ENCODE data around the gene UCKL1.
"Not testable (repeated sequence)": the region's sequence is repeated elsewhere in the genome, so short reads cannot be mapped to it uniquely, and the experiment has no call there.

UCKL1 gene

GRCh38 chr20:63955827-63956663, at the start of gene UCKL1:
Gene UCKL1 (minus strand): TSS chr20:63956416. CDS start chr20:63956372, 44 bp downstream.
- DNase-seq: no peak

GRCh38 chr20:64005394-64005793, 49.2 kb upstream of the UCKL1 start:
- DNase-seq: no peak

GRCh38 chr20:64003960-64004725, 47.9 kb upstream of the UCKL1 start:
- no peak for DNase-seq

- DNase-seq: no peak
These were observed 45.4 kb upstream of the UCKL1 start for GRCh38 chr20:64001607-64002011.

GRCh38 chr20:64000906-64001305, 44.7 kb upstream of the UCKL1 start:
- no peak for DNase-seq

- DNase-seq: no peak
These were observed 26.7 kb upstream of the UCKL1 start for GRCh38 chr20:63982937-63983336.

- DNase-seq: peak; percentile 68
These were observed 24.9 kb upstream of the UCKL1 start, which contains the start of gene PRPF6 for GRCh38 chr20:63980806-63981728. Gene PRPF6 (plus strand): TSS chr20:63981132. CDS start chr20:63981246, 114 bp downstream.

- DNase-seq: no peak
These were observed 24.1 kb upstream of the UCKL1 start for GRCh38 chr20:63980317-63980805.

GRCh38 chr20:63979557-63980316, 23.5 kb upstream of the UCKL1 start, which contains the start of gene SAMD10:
Gene SAMD10 (minus strand): TSS chr20:63979642. CDS start chr20:63979467, 175 bp downstream.
- DNase-seq: no peak

GRCh38 chr20:63979229-63979556, 23.0 kb upstream of the UCKL1 start:
- no peak for DNase-seq

GRCh38 chr20:63978319-63979228, 22.4 kb upstream of the UCKL1 start:
- no peak for DNase-seq

- no peak for DNase-seq
These were observed 21.6 kb upstream of the UCKL1 start for GRCh38 chr20:63977739-63978276.

- DNase-seq: no peak
These were observed 20.9 kb upstream of the UCKL1 start for GRCh38 chr20:63976980-63977738.

GRCh38 chr20:63976511-63976910, 20.3 kb upstream of the UCKL1 start:
- DNase-seq: not testable (repeated sequence)

GRCh38 chr20:63974402-63975200, 18.4 kb upstream of the UCKL1 start:
- no peak for DNase-seq

- DNase-seq: no peak
These were observed 17.6 kb upstream of the UCKL1 start for GRCh38 chr20:63973636-63974401.

- no peak for DNase-seq
These were observed 16.9 kb upstream of the UCKL1 start for GRCh38 chr20:63973160-63973479.
